Measurements from ENCODE around the gene UBE2J1. TPM values are rescaled to one million over a fixed set of nuclear protein-coding genes. Genes with fewer than 3 reads are reported as not detected.

Gene UBE2J1
- total and polyA plus RNA-seq, 9 of the 15 experiments (the other 6 are each of a cell fraction or from before 2014, with no cell fraction given), result 11.6 to 32.6 (median 22.0) TPM

DNA sequence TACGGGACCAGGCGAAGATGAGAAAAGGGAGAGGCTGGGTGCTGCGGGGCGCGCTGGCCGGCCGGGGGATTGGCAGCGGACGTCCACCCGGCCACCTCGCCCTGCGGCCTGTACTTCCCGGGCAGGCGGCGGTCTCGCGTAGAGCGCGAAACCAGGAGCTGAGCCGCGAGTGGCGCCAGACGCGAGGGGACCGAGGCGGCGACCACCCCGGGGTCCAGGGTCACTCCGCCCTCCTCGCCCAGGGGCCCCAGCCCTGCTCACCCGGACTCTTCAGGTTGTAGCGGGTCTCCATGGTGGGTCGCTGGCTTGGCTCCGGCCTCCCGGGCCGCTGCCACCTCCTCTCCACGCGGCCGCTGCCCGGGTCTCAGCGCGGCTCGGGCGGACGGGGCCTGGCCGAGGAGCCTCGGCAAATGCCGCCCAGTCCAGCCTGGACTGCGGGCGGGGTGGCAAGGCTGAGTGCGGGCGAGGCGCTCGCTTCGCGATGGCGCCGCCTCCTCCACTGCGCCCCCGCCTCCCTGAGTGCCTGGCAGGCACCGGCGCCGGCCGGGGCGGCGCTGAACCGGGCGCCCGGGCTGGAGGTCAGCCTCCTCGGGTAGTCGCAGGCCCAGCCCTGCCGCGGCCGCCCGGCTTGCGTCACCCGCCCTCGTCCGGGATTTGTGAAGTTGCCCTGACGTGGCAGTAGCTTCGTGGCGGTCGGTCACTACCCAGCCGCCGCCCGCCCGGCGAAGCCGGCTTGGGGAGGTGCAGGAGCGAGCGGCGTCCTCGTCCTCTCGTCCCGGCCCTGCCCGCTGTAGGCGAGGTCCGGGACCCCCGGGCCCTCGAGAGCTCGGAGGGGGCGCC lies at the start of gene UBE2J1 (continued):
- TF ChIP-seq ZNF551 (CRISPR knock-in tag; IDR thresholded peaks at IDR 0.05) (no peak), SMARCB1 (IDR thresholded peaks at IDR 0.05; ENCODE audit: insufficient read length, low read depth) (no peak), NBN (IDR thresholded peaks at IDR 0.05; ENCODE audit: low read depth) (no peak), HMBOX1 (IDR thresholded peaks at IDR 0.05) (no peak), BCLAF1 (IDR thresholded peaks at IDR 0.05; ENCODE audit: borderline replicate concordance in 1 of 2, control insufficient read depth in 1 of 2, low read depth in 2 of 2, low read length in 1 of 2) (no peak), ZNF143 (CRISPR knock-in tag; IDR thresholded peaks at IDR 0.05) (no peak), ZNF311 (CRISPR knock-in tag; IDR thresholded peaks at IDR 0.05) (no peak), IRF2 (CRISPR knock-in tag; IDR thresholded peaks at IDR 0.05) (no peak)
- TF ChIP-seq, protein P1, sequence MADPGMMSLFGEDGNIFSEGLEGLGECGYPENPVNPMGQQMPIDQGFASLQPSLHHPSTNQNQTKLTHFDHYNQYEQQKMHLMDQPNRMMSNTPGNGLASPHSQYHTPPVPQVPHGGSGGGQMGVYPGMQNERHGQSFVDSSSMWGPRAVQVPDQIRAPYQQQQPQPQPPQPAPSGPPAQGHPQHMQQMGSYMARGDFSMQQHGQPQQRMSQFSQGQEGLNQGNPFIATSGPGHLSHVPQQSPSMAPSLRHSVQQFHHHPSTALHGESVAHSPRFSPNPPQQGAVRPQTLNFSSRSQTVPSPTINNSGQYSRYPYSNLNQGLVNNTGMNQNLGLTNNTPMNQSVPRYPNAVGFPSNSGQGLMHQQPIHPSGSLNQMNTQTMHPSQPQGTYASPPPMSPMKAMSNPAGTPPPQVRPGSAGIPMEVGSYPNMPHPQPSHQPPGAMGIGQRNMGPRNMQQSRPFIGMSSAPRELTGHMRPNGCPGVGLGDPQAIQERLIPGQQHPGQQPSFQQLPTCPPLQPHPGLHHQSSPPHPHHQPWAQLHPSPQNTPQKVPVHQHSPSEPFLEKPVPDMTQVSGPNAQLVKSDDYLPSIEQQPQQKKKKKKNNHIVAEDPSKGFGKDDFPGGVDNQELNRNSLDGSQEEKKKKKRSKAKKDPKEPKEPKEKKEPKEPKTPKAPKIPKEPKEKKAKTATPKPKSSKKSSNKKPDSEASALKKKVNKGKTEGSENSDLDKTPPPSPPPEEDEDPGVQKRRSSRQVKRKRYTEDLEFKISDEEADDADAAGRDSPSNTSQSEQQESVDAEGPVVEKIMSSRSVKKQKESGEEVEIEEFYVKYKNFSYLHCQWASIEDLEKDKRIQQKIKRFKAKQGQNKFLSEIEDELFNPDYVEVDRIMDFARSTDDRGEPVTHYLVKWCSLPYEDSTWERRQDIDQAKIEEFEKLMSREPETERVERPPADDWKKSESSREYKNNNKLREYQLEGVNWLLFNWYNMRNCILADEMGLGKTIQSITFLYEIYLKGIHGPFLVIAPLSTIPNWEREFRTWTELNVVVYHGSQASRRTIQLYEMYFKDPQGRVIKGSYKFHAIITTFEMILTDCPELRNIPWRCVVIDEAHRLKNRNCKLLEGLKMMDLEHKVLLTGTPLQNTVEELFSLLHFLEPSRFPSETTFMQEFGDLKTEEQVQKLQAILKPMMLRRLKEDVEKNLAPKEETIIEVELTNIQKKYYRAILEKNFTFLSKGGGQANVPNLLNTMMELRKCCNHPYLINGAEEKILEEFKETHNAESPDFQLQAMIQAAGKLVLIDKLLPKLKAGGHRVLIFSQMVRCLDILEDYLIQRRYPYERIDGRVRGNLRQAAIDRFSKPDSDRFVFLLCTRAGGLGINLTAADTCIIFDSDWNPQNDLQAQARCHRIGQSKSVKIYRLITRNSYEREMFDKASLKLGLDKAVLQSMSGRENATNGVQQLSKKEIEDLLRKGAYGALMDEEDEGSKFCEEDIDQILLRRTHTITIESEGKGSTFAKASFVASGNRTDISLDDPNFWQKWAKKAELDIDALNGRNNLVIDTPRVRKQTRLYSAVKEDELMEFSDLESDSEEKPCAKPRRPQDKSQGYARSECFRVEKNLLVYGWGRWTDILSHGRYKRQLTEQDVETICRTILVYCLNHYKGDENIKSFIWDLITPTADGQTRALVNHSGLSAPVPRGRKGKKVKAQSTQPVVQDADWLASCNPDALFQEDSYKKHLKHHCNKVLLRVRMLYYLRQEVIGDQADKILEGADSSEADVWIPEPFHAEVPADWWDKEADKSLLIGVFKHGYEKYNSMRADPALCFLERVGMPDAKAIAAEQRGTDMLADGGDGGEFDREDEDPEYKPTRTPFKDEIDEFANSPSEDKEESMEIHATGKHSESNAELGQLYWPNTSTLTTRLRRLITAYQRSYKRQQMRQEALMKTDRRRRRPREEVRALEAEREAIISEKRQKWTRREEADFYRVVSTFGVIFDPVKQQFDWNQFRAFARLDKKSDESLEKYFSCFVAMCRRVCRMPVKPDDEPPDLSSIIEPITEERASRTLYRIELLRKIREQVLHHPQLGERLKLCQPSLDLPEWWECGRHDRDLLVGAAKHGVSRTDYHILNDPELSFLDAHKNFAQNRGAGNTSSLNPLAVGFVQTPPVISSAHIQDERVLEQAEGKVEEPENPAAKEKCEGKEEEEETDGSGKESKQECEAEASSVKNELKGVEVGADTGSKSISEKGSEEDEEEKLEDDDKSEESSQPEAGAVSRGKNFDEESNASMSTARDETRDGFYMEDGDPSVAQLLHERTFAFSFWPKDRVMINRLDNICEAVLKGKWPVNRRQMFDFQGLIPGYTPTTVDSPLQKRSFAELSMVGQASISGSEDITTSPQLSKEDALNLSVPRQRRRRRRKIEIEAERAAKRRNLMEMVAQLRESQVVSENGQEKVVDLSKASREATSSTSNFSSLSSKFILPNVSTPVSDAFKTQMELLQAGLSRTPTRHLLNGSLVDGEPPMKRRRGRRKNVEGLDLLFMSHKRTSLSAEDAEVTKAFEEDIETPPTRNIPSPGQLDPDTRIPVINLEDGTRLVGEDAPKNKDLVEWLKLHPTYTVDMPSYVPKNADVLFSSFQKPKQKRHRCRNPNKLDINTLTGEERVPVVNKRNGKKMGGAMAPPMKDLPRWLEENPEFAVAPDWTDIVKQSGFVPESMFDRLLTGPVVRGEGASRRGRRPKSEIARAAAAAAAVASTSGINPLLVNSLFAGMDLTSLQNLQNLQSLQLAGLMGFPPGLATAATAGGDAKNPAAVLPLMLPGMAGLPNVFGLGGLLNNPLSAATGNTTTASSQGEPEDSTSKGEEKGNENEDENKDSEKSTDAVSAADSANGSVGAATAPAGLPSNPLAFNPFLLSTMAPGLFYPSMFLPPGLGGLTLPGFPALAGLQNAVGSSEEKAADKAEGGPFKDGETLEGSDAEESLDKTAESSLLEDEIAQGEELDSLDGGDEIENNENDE (IDR thresholded peaks at IDR 0.05; ENCODE audit: low read depth, low read length), result no peak
